Keratinocyte (primary cell): ENCODE measurements around the gene FBLN1.
"Not testable (repeated sequence)": the region's sequence is repeated elsewhere in the genome, so short reads cannot be mapped to it uniquely, and the experiment has no call there.

ENCODE experiments used
- CTCF ChIP-seq, 3 experiments: IDR thresholded peaks in 1 of 3; conservative IDR thresholded peaks in 1 of 3; optimal IDR thresholded peaks in 1 of 3; 2 replicates in 2 of 3; 3 replicates in 1 of 3; pipeline versions ENCODE3 to v1.5.1; 2011; ENCODE audit warnings: low read length in 3 of 3, mild to moderate bottlenecking in 3 of 3, moderate library complexity in 2 of 3, control low read depth in 1 of 3, inconsistent platforms in 1 of 3; ENCODE audit not compliant: insufficient read depth in 2 of 3; ENCODE audit errors: extremely low read depth in 1 of 3
- EZH2 ChIP-seq: IDR thresholded peaks from one replicate; pipeline ENCODE4 v1.6.1; 2012; ENCODE audit warnings: inconsistent platforms, mild to moderate bottlenecking, low read length, moderate library complexity

DNA sequence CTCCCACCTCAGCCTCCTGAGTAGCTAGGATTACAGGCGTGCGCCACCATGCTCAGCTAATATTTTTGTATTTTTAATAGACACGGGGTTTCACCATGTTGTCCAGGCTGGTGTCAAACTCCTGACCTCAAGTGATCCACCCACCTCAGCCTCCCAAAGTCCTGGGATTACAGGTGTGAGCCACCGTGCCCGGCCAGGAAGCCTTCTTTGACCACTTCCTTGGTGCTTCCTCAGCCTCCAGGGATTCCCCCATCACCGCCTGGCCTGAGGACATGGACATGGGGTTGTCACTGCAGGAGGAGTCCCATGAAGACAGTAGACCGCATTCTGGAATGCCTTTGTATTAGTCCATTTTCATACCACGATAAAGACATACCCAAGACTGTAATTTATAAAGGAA is 8.4 kb upstream of the FBLN1 start:
- TF ChIP-seq CTCF (optimal IDR thresholded peaks at IDR 0.05 in 1 of 3, IDR thresholded peaks at IDR 0.05 in 1 of 3, conservative IDR thresholded peaks at IDR 0.05 in 1 of 3; ENCODE audit: extremely low read depth in 1 of 3, insufficient read depth in 2 of 3, low read length in 3 of 3); EZH2: not testable (repeated sequence)
